Heart left ventricle (tissue), 16 donors: ENCODE results near the gene CAMSAP2. TPM values are rescaled to one million over a fixed set of nuclear protein-coding genes. Genes with fewer than 3 reads are reported as not detected.

Experiments
- ATAC-seq, 4 donors: fragments of 200-7000 bp; cut with Tn5 transposase; one replicate each; pipeline ENCODE4 v1.9.1; 2020 to 2022; ENCODE audit warnings: moderate library complexity in 4 of 4, mild to moderate bottlenecking in 3 of 4, moderate number of reproducible peaks in 1 of 4
- DNase-seq, 5 donors: peaks; one replicate each; pipeline ENCODE4 v3.0.0-alpha.2; 2020
- H3K27ac ChIP-seq, 12 donors: fragments of 200-600 bp; sonication (generic) in 4 of 12; one replicate each; pipeline versions ENCODE4 v1.5.0 to v1.8.0; 2016 to 2022; ENCODE audit warnings: mild to moderate bottlenecking in 2 of 12
- H3K27me3 ChIP-seq, 9 donors: fragments of 200-600 bp; sonication (generic) in 2 of 9; one replicate each; pipeline versions ENCODE4 v1.5.1 to v1.8.0; 2016 to 2022; ENCODE audit warnings: mild to moderate bottlenecking in 3 of 9
- H3K36me3 ChIP-seq, 9 donors: fragments of 200-600 bp; sonication (generic) in 2 of 9; one replicate each; pipeline versions ENCODE4 v1.5.0 to v1.8.0; 2018 to 2022; ENCODE audit warnings: mild to moderate bottlenecking in 2 of 9
- H3K4me1 ChIP-seq, 12 donors: fragments of 200-600 bp; sonication (generic) in 4 of 12; one replicate each; pipeline versions ENCODE4 v1.5.0 to v1.8.0; 2016 to 2022; ENCODE audit warnings: mild to moderate bottlenecking in 3 of 12
- H3K4me3 ChIP-seq, 12 donors: fragments of 200-600 bp; sonication (generic) in 4 of 12; one replicate each; pipeline versions ENCODE4 v1.5.0 to v1.8.0; 2017 to 2022; ENCODE audit warnings: mild to moderate bottlenecking in 9 of 12, moderate library complexity in 4 of 12
- H3K9me3 ChIP-seq, 12 donors: fragments of 200-600 bp; sonication (generic) in 4 of 12; one replicate each; pipeline versions ENCODE4 v1.5.0 to v1.8.0; 2016 to 2022; ENCODE audit warnings: mild to moderate bottlenecking in 1 of 12
- POLR2A ChIP-seq, 2 donors: fragments of 450-650 bp; IDR thresholded peaks; one replicate each; pipeline ENCODE4 v1.6.1; 2017; ENCODE audit warnings: antibody characterized with exemption in 2 of 2, mild to moderate bottlenecking in 2 of 2, moderate library complexity in 2 of 2
- WGBS, 4 donors: extraction: QIAGEN DNeasy Blood & Tissue Kit in 2 of 4; methylation state at CpG; one replicate each; pipeline versions ENCODE4 v1.1.5 to v1.1.7; 2013 to 2018; 5-methylcytosine and 5-hydroxymethylcytosine counted together
- intact Hi-C, 10 donors: fragments of 100-400 bp; cut with DNase I; formaldehyde crosslinking; loops; one replicate each; pipeline versions ENCODE4 v1.11.1 to v1.14.2; 2022
- polyA plus RNA-seq, 2 donors: library from polyadenylated mRNA; stranded (reverse); fragments of 200-250 nt; gene quantifications; one replicate each; pipeline ENCODE4 v1.2.3, GENCODE V29; 2013
- total RNA-seq, 9 donors: library from RNA; depleted of rRNA in 2 of 9; stranded (reverse); fragments of >200 nt in 2 of 9; fragmentation: NEBNext Ultra II Directional in 3 of 9; extraction: Animal tissue kit (Norgen Biotek cat#: 25700) in 3 of 9; gene quantifications; one replicate each; pipeline versions ENCODE4 v1.1.0 to v1.2.4, GENCODE V29; 2016 to 2023
- TF ChIP-seq, protein P1 (sequence below), 12 donors: fragments of 200-600 bp; sonication (generic) in 4 of 12; IDR thresholded peaks; one replicate each; pipeline versions ENCODE4 v1.5.0 to v1.8.0; 2018 to 2022; ENCODE audit warnings: antibody characterized with exemption in 12 of 12, mild to moderate bottlenecking in 5 of 12
- donor health status: ischemic (EF 13 %, LVEDD 7.1; RV severe dilation, severe dysfunction).
- donor health status: healthy with polysubstance abuse.
- donor health status: DM: no; HTN: yes; CAD: no.
- donor health status: DM: no; HTN: no; CAD: no.
- donor health status: ischemic (EF 25% LVEDD 6.9; RV normal size, moderate dysfunction).
- donor health status: ischemic (EF 25% LVEDD 5.7; RV mildly dilated, moderate dysfunction).
- donor health status: healthy.
- donor health status: DM: yes; HTN: yes; CAD: no.
- donor health status: ischemic (EF 35%, LVEDD 5.7; RV mildly dilated, moderate dysfunction).
- donor health status: nonischemic (EF 11% LVEDD 7.7; RV severe dilation, severe dysfunction).
- donor health status: DM: yes; HTN: yes; CAD: no.
- donor health status: PGD.
- donor health status: ischemic (EF 29% LVEDD 5.4; RV normal size, mild dysfunction).
- donor health status: nonischemic (EF 23%, LVEDD 6.1; RV moderate dilation, normal function).

CAMSAP2 gene
- total and polyA plus RNA-seq, 11 donors = 7.0 to 53.7 (median 36.1) TPM

- Histone ChIP-seq H3K27ac (no peak overlapping the region), H3K4me3 (no peak overlapping the region), H3K9me3 (no peaks in the 10 kb centered on the region), H3K4me1 (peaks cover 0 to 15% (median 0%) of the 10 kb centered on the region in 12 donors), H3K36me3 (peaks cover 0 to 57% (median 40%) of the 10 kb centered on the region in 9 donors), H3K27me3 (no peaks in the 10 kb centered on the region)
- intact Hi-C loops = no loop called here
- no peak for ATAC-seq
- TF ChIP-seq, protein P1, sequence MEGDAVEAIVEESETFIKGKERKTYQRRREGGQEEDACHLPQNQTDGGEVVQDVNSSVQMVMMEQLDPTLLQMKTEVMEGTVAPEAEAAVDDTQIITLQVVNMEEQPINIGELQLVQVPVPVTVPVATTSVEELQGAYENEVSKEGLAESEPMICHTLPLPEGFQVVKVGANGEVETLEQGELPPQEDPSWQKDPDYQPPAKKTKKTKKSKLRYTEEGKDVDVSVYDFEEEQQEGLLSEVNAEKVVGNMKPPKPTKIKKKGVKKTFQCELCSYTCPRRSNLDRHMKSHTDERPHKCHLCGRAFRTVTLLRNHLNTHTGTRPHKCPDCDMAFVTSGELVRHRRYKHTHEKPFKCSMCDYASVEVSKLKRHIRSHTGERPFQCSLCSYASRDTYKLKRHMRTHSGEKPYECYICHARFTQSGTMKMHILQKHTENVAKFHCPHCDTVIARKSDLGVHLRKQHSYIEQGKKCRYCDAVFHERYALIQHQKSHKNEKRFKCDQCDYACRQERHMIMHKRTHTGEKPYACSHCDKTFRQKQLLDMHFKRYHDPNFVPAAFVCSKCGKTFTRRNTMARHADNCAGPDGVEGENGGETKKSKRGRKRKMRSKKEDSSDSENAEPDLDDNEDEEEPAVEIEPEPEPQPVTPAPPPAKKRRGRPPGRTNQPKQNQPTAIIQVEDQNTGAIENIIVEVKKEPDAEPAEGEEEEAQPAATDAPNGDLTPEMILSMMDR (IDR thresholded peaks at IDR 0.05) = no peak
- TF ChIP-seq POLR2A (IDR thresholded peaks at IDR 0.05) = no peak
- no peak for DNase-seq
Measured at GRCh38 chr1:200767321-200767720, 28.6 kb downstream of the CAMSAP2 start.

DNA sequence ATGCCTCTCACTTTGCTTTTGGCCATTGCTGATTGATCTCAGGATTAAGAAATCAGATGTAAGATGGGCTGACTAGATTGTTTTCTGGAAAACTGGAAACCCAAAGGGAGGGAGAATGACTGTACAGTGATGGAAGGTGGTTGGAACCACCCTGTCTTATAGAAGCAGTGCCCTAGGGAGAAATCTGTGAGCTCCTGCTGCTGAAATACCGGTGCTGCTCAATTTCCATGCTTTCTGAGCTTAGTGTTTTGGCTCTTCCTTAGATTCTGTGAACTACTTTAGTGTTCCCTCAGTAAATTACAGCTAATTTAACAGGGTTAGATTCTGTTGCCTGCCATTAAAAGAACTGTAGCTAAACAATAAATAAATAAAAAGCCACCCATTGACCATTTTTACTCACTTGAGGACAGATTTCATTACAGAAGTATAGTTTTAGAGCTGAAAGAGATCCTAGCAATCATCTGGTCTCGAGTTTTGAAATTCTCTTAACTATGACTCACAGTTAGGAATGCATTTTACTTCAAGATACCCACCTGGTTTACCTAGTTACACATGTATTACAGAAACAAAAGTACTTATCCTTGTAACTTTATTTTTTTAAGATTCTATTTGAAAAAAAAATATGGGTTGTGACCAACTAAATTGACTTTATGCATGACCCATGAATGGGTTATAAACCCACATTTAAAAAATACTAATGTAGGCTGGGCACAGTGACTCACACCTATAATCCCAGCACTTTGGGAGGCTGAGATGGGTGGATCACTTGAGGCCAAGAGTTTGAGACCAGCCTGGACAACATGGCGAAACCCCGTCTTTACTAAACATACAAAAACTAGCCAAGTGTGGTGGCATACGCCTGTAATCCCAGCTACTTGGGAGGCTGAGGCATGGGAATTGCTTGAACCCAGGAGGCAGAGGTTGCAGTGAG is 33.2 kb downstream of the CAMSAP2 start:
- intact Hi-C loops = no loop called here
- DNase-seq (no peak), ATAC-seq (no peak)
- H3K27ac ChIP-seq = no peak overlapping the region
- H3K4me3 ChIP-seq = no peak overlapping the region
- no peaks in the 10 kb centered on the region for H3K9me3 ChIP-seq
- no peaks in the 10 kb centered on the region for H3K27me3 ChIP-seq
- TF ChIP-seq POLR2A (IDR thresholded peaks at IDR 0.05) = no peak
- TF ChIP-seq, protein P1 (IDR thresholded peaks at IDR 0.05) = no peak
- 94 to 99% (median 97%) methylated on average over 5 of the region's 5 CpGs for WGBS, 4 donors
- peaks cover 0 to 27% (median 19%) of the 10 kb centered on the region in 9 donors for H3K36me3 ChIP-seq
- peaks cover 0 to 45% (median 24%) of the 10 kb centered on the region in 12 donors for H3K4me1 ChIP-seq

DNA sequence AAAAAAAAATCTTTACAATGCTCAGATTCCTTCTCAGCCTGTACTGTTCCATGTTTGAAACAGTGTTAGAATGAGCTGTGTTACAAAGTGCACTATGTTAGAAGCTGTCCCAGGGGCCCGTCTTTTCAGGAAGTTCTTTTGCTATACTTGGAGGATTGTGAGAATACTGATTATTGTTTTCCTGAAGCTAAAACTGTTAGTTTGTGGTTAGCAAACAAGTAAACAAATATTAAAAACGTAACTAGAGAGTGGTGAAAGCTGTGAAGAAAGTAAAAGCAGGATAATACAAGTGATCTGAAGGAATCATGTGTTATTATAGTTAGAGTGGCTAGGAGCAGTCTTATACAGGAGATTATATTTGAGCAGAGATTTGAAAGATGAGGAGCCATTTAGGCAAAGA is 35.6 kb downstream of the CAMSAP2 start:
- Histone ChIP-seq H3K27me3 (no peaks in the 10 kb centered on the region), H3K36me3 (peaks cover 0 to 13% (median 7%) of the 10 kb centered on the region in 9 donors), H3K27ac (peak overlapping the region in 6 of 12 donors; percentile 1 to 44 (median 40)), H3K4me1 (peaks cover 0 to 51% (median 29%) of the 10 kb centered on the region in 12 donors), H3K9me3 (no peaks in the 10 kb centered on the region), H3K4me3 (no peak overlapping the region)
- DNase-seq (no peak), ATAC-seq (peak in 1 of 4 donors; percentile 52)
- TF ChIP-seq POLR2A (IDR thresholded peaks at IDR 0.05) = no peak
- TF ChIP-seq, protein P1 (IDR thresholded peaks at IDR 0.05) = no peak
- WGBS, 4 donors = 34 to 59% (median 45%) methylated on average over 2 of the region's 2 CpGs
- intact Hi-C loops = loop anchor here in 1 of 10 donors (1.0 kb wide), 1 partner anchor 27 kb away; no protein-coding TSS in a partner anchor

DNA sequence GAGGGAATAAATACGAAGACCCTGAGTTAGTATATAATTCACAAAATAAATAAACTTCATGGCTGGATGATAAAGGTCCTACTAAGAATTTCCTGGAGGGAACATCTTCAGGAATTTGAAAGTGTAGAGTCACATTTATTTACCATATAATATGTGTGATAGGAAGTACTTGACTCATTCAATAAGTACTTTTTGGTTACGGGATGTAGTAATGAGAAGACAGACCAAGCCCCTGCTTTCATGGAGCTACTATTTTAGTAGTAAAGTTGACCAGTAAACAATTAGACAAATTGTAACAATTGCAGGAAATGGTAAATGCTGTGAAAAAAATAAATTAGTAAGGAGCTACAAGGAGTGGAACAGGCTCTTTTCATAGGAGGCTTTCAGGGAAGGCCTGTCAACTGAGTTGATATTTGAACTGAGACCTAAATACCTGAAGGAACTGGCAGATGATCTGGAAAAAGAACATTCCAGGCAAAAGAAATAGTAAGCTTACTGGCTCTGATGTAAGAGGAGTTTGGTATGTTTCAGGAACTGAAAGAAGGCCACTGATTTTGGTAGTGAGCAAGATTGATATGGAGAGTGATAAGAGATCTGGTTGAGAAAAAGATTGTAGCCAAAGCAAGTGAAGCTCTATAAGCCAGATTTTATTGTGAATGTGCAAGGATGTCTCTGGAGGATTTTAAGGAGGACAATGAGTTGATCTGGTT is 36.2 kb downstream of the CAMSAP2 start:
- Histone ChIP-seq H3K4me1 (peaks cover 0 to 57% (median 32%) of the 10 kb centered on the region in 12 donors), H3K4me3 (no peak overlapping the region), H3K36me3 (peaks cover 0 to 7% (median under 1%) of the 10 kb centered on the region in 9 donors), H3K27ac (peak overlapping the region in 9 of 12 donors; percentile 1 to 44 (median 32)), H3K9me3 (no peaks in the 10 kb centered on the region), H3K27me3 (no peaks in the 10 kb centered on the region)
- peak in 2 of 4 donors; percentile 7 to 32 for ATAC-seq
- 66 to 75% (median 70%) methylated on average over 2 of the region's 2 CpGs for WGBS, 4 donors
- intact Hi-C loops = loop anchor here in 3 of 10 donors (1.0 to 5.0 kb wide), 3 partner anchors 28 to 38 kb away; partner anchors contain the start of gene CAMSAP2 (in 1 of the 3)
- no peak for TF ChIP-seq POLR2A (IDR thresholded peaks at IDR 0.05)
- TF ChIP-seq, protein P1 (IDR thresholded peaks at IDR 0.05) = no peak
- no peak for DNase-seq
